ENCODE data around the gene SELP.

Gene SELP

DNA sequence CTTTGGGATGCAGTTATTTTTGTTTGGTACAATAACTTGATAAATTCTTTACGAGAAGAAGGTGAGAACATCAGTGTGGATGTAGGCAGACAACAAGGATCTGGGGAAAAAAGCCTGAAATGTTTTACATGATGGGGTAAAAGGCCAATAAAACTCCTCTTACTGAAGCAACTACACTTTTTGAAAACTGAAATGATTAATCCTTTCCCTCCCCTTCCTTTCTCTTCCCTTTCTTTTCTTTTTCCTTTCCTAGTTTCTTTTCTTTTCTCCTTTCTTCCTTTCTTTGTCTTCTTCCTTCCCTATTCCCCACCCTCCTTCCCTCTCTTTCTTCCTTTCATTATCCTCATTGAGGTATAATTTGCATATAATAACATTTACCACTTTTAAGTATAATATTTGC is 68.2 kb downstream of the SELP start:
- Mint-ChIP-seq H3K36me3 (ENCODE audit: insufficient read depth) (no peaks in the 10 kb centered on the region), H3K9me3 (peaks cover 0 to 12% of the 10 kb centered on the region in 2 donors), H3K4me3 (no peak overlapping the region), H3K27ac (no peak overlapping the region), H3K27me3 (peaks cover 27 to 45% of the 10 kb centered on the region in 2 donors), H3K4me1 (ENCODE audit: low read depth in 2 of 2) (peaks cover 0 to 4% of the 10 kb centered on the region in 2 donors)
- DNase-seq: no peak
- ATAC-seq (replicated peaks): no peak

DNA sequence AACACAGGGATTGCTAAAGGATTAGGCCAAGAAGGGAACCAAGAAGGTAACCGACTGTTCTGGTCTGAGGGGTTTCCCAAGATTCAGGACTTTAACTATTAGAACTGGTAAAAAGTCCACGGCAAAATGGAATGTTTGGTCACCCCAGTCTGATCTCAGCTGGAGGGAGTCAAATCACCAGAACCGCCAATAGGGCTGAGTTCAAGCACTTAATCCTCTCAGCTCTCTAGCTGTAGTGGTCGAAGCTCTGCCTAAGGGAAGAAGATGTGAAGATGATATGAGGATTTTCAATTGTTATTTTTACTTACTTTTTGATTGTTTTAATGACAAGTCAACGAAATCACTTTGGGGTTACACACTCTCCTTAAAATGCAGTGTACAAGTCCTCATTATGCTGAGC is 72.8 kb downstream of the SELP start:
- Mint-ChIP-seq H3K27ac (no peak overlapping the region), H3K27me3 (peaks cover 10 to 29% of the 10 kb centered on the region in 2 donors), H3K9me3 (no peaks in the 10 kb centered on the region), H3K4me3 (no peak overlapping the region), H3K4me1 (ENCODE audit: low read depth in 2 of 2) (no peaks in the 10 kb centered on the region), H3K36me3 (ENCODE audit: insufficient read depth) (no peaks in the 10 kb centered on the region)
- no peak for ATAC-seq (replicated peaks)
- DNase-seq: no peak

DNA sequence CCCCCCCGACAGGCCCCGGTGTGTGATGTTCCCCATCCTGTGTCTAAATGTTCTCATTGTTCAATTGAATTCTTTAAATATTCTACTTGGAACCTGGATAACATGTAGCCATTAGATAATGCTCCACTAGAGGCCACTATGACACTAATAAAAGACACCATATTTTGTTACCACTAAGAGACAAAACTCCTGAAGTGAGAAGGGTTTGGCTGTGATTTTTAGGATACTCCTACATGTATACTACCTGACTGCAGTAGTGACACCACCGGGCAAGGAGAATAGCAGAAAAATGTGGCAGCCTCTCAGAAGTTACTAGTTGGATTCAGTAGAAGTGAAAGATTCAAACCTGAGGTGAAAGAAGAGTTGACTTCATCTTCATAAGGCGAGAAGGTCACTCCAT is 79.6 kb downstream of the SELP start:
- ATAC-seq (replicated peaks) (peak; percentile 69), DNase-seq (peak; percentile 2 to 10 (median 5))
- Mint-ChIP-seq H3K36me3 (ENCODE audit: insufficient read depth) (no peaks in the 10 kb centered on the region), H3K27me3 (peaks cover 6 to 11% of the 10 kb centered on the region in 2 donors), H3K4me3 (no peak overlapping the region), H3K4me1 (ENCODE audit: low read depth in 2 of 2) (peaks cover 0 to 2% of the 10 kb centered on the region in 2 donors), H3K27ac (no peak overlapping the region), H3K9me3 (no peaks in the 10 kb centered on the region)

DNA sequence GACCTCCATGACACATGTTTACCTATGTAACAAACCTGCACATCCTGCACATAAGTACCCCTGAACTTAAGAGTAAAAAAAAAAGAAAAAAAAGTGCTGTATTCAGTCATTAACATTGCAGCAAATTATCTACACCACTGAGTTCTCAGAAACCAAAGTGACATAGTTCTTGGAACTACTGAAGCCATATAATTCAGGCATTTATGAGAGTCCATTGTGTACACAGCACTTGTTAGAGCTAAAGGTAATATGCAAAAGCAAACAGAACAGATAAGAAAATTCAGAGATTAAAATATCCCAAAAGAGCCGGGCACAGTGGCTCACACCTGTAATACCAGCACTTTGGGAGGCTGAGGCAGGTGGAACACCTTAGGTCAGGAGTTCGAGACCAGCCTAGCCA is 81.6 kb downstream of the SELP start:
- DNase-seq (no peak), ATAC-seq (replicated peaks) (no peak)
- H3K27ac Mint-ChIP-seq: no peak overlapping the region
- no peaks in the 10 kb centered on the region for H3K36me3 Mint-ChIP-seq (ENCODE audit: insufficient read depth)
- no peaks in the 10 kb centered on the region for H3K9me3 Mint-ChIP-seq
- no peaks in the 10 kb centered on the region for H3K27me3 Mint-ChIP-seq
- peaks cover 0 to 2% of the 10 kb centered on the region in 2 donors for H3K4me1 Mint-ChIP-seq (ENCODE audit: low read depth in 2 of 2)
- H3K4me3 Mint-ChIP-seq: no peak overlapping the region

DNA sequence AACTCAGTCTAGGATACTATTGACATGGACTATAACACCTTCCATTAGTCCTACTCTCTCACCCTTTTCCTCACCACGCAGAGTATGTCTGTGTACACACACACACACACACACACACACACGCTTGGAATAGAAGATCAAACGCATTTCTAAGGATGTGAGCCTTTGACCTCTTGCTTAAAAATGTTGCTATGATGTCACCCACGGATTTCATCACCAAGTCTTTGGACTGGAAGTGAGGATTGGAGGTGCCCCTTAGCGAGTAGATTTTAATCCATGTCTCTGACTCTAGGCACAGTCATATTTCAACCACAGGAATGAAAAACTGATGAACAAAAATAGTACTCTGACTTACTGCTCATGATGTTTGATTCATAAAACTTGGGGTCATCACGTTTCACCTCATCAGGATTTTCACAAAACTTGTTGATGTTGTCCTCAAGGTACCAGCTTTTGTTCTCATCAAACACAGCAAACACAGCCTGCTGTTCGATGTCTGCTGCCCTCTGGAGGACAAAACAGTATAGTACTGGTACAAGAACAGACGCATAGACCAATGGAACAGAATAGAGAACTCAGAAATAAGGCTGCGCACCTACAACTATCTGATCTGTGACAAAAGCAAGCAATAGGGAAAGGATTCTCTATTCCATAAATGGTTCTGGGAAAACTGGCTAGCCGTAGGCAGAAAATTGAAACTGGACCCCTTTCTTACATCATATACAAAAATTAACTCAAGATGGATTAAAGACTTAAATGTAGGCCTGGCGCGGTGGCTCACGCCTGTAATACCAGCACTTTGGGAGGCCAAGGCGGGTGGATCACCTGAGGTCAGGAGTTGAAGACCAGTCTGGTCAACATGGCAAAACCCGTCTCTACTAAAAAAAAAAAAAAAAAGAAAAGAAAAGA is 83.6 kb downstream of the SELP start:
- Mint-ChIP-seq H3K27ac (no peak overlapping the region), H3K36me3 (ENCODE audit: insufficient read depth) (no peaks in the 10 kb centered on the region), H3K9me3 (no peaks in the 10 kb centered on the region), H3K4me3 (no peak overlapping the region), H3K4me1 (ENCODE audit: low read depth in 2 of 2) (peaks cover 0 to 2% of the 10 kb centered on the region in 2 donors), H3K27me3 (peaks cover 0 to 9% of the 10 kb centered on the region in 2 donors)
- DNase-seq (peak; percentile 59 to 68 (median 65)), ATAC-seq (replicated peaks) (peak; percentile 89)

- Mint-ChIP-seq H3K9me3 (no peaks in the 10 kb centered on the region), H3K36me3 (ENCODE audit: insufficient read depth) (no peaks in the 10 kb centered on the region), H3K27me3 (peaks cover 0 to 9% of the 10 kb centered on the region in 2 donors), H3K4me1 (ENCODE audit: low read depth in 2 of 2) (peaks cover 0 to 2% of the 10 kb centered on the region in 2 donors), H3K4me3 (no peak overlapping the region), H3K27ac (no peak overlapping the region)
- ATAC-seq (replicated peaks) (no peak), DNase-seq (no peak)
Observed at GRCh38 chr1:169545472-169545871, 84.5 kb downstream of the SELP start.

DNA sequence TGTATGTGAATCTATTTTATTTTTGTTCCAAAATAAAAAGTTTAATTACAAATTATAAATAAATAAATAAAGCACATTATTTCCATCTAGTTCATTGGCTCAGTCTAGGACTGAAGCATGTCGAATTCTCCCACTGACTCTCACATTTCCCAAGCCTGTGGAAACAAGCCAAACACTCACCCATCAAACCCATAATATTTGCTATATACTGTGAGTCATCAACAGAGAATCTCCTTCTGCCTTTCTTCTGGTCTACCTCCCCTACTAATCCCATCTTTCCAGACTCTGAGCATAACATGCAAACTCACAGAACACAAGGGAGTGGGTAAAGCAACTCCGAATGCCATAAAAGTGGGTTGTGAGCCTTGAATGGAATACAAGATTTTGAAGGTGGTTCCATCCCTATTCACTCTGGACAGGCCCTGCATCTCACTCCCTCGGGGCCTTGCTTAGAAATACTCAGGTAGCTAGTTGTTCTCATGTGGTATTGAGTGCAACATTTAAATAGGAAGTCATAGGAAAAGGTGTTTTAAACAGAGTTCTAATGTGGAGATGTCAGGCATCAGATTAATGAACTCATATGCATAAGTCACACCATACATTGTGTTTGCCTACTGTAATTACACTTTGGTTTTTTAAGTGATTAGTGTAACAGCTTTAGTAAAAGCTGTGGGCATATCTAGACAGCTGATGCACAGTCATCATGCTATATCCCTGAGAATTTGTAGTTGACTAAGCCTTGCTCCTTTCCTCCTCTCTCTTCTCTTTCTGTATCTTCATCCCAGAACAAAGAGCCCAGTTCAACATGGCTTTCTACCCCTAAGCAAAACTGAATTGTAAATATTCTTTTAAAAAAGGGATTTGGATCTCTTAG is 90.7 kb downstream of the SELP start:
- Mint-ChIP-seq H3K4me1 (ENCODE audit: low read depth in 2 of 2) (no peaks in the 10 kb centered on the region), H3K4me3 (no peak overlapping the region), H3K27ac (no peak overlapping the region), H3K9me3 (no peaks in the 10 kb centered on the region), H3K27me3 (peaks cover 8 to 14% of the 10 kb centered on the region in 2 donors), H3K36me3 (ENCODE audit: insufficient read depth) (no peaks in the 10 kb centered on the region)
- no peak for DNase-seq
- ATAC-seq (replicated peaks): no peak

All from effector memory CD8-positive, alpha-beta T cell (primary cell).